Suppressor macrophage treated with lipopolysaccharide for 4 hours (primary cell): ENCODE data around the gene SH3GL2.

Experiments used
- DNase-seq: peaks from one replicate; pipeline ENCODE4 v3.0.0-alpha.2; 2020

Gene SH3GL2

GRCh38 chr9:17665450-17665849, 86.6 kb downstream of the SH3GL2 start:
- no peak for DNase-seq

- DNase-seq, result no peak
Observed at GRCh38 chr9:17669206-17669605, 90.3 kb downstream of the SH3GL2 start.

GRCh38 chr9:17682684-17683083, 103.8 kb downstream of the SH3GL2 start:
- no peak for DNase-seq

GRCh38 chr9:17688834-17689233, 110.0 kb downstream of the SH3GL2 start:
- no peak for DNase-seq

GRCh38 chr9:17694336-17694735, 115.5 kb downstream of the SH3GL2 start:
- no peak for DNase-seq

GRCh38 chr9:17695482-17695881, 116.6 kb downstream of the SH3GL2 start:
- DNase-seq, result no peak

- no peak for DNase-seq
Observed at GRCh38 chr9:17699615-17700330, 120.9 kb downstream of the SH3GL2 start.

- DNase-seq, result no peak
Observed at GRCh38 chr9:17706347-17706746, 127.5 kb downstream of the SH3GL2 start.

GRCh38 chr9:17719053-17719452, 140.2 kb downstream of the SH3GL2 start:
- DNase-seq, result no peak

- no peak for DNase-seq
Observed at GRCh38 chr9:17721954-17722353, 143.1 kb downstream of the SH3GL2 start.

- DNase-seq, result no peak
Observed at GRCh38 chr9:17723656-17724055, 144.8 kb downstream of the SH3GL2 start.

- no peak for DNase-seq
Observed at GRCh38 chr9:17725399-17726010, 146.6 kb downstream of the SH3GL2 start.

- no peak for DNase-seq
Observed at GRCh38 chr9:17726298-17726697, 147.4 kb downstream of the SH3GL2 start.

- no peak for DNase-seq
Observed at GRCh38 chr9:17730899-17731298, 152.0 kb downstream of the SH3GL2 start.

- DNase-seq, result no peak
Observed at GRCh38 chr9:17731308-17731707, 152.4 kb downstream of the SH3GL2 start.

- no peak for DNase-seq
Observed at GRCh38 chr9:17734674-17735073, 155.8 kb downstream of the SH3GL2 start.

- DNase-seq, result no peak
Observed at GRCh38 chr9:17735859-17736258, 157.0 kb downstream of the SH3GL2 start.

- DNase-seq, result no peak
Observed at GRCh38 chr9:17739022-17739421, 160.2 kb downstream of the SH3GL2 start.

- no peak for DNase-seq
Observed at GRCh38 chr9:17739736-17740135, 160.9 kb downstream of the SH3GL2 start.

- DNase-seq, result no peak
Observed at GRCh38 chr9:17742067-17742466, 163.2 kb downstream of the SH3GL2 start.

GRCh38 chr9:17744786-17745185, 165.9 kb downstream of the SH3GL2 start:
- no peak for DNase-seq

GRCh38 chr9:17750269-17750668, 171.4 kb downstream of the SH3GL2 start:
- DNase-seq, result no peak

GRCh38 chr9:17751486-17751885, 172.6 kb downstream of the SH3GL2 start:
- DNase-seq, result no peak

GRCh38 chr9:17752021-17752420, 173.2 kb downstream of the SH3GL2 start:
- DNase-seq, result no peak

- peak; percentile 0 for DNase-seq
Observed at GRCh38 chr9:17757816-17758215, 178.9 kb downstream of the SH3GL2 start.
